Measurements from ENCODE around the gene UCHL3.

GRCh38 chr13:75587679-75588078, 38.1 kb downstream of the UCHL3 start:
- no peak for TF ChIP-seq CTCF (conservative IDR thresholded peaks at IDR 0.05; ENCODE audit: low read depth, low read length)
- no peak for TF ChIP-seq EZH2 (IDR thresholded peaks at IDR 0.05; ENCODE audit: low read length, unreplicated experiment)

All from PC-3 (cell line).